Panc1 (cell line): ENCODE measurements around the gene ESRRB.

Experiments
- CTCF ChIP-seq: fragments of 450-650 bp; IDR thresholded peaks from 2 replicates; pipeline ENCODE4 v1.5.1; 2017; ENCODE audit warnings: mild to moderate bottlenecking
- POLR2AphosphoS5 ChIP-seq: IDR thresholded peaks from 2 replicates; pipeline ENCODE4 v1.6.1; 2012; ENCODE audit warnings: mild to moderate bottlenecking, low read depth, low read length, moderate library complexity
- REST ChIP-seq, 2 experiments: IDR thresholded peaks; 2 replicates each; pipeline ENCODE4 v1.6.1; 2011 to 2012; ENCODE audit warnings: low read depth in 2 of 2, control low read depth in 1 of 2, low read length in 1 of 2, mild to moderate bottlenecking in 1 of 2, moderate library complexity in 1 of 2; ENCODE audit not compliant: insufficient read depth in 1 of 2
- TCF7L2 ChIP-seq: IDR thresholded peaks from 2 replicates; pipeline ENCODE4 v1.6.1; 2011; ENCODE audit warnings: mild to moderate bottlenecking, low read depth, low read length, inconsistent platforms

GRCh38 chr14:76498976-76499375, 123.0 kb downstream of the ESRRB start:
- TF ChIP-seq POLR2AphosphoS5 (no peak), CTCF (no peak), TCF7L2 (no peak), REST (IDR thresholded peaks at IDR 0.05; ENCODE audit: insufficient read depth in 1 of 2, low read depth in 2 of 2, low read length in 1 of 2) (no peak)
